CD4-positive, CD25-positive, alpha-beta regulatory T cell (primary cell): ENCODE data around the gene PRSS1. TPM values are rescaled to one million over a fixed set of nuclear protein-coding genes. Genes with fewer than 3 reads are reported as not detected.

Source experiments
- ATAC-seq, 2 donors: fragments of 150-1000 bp; cut with Tn5 transposase; one replicate each; pipeline ENCODE4 v1.10.0; 2021; ENCODE audit warnings: low read depth in 2 of 2, moderate number of reproducible peaks in 2 of 2, moderate library complexity in 1 of 2
- DNase-seq, 3 donors: peaks; one replicate each; pipeline versions ENCODE4 v3.0.0 to v3.0.0-alpha.2; 2012 to 2022; ENCODE audit warnings: mixed read lengths in 1 of 3
- H3K27ac ChIP-seq: one replicate; pipeline ENCODE4 v1.7.0; 2013; ENCODE audit warnings: mild to moderate bottlenecking, low read length; ENCODE audit not compliant: insufficient read depth, poor library complexity, severe bottlenecking
- H3K27me3 ChIP-seq: one replicate; pipeline ENCODE4 v1.7.0; 2013; ENCODE audit warnings: low read length; ENCODE audit not compliant: control insufficient read depth, insufficient read depth
- H3K36me3 ChIP-seq: one replicate; pipeline ENCODE4 v1.7.0; 2013; ENCODE audit warnings: mild to moderate bottlenecking, low read length, moderate library complexity; ENCODE audit not compliant: control insufficient read depth, insufficient read depth
- H3K4me1 ChIP-seq: 2 replicates; pipeline ENCODE4 v1.7.0; 2013; ENCODE audit warnings: mild to moderate bottlenecking, low read length; ENCODE audit not compliant: insufficient read depth, control insufficient read depth, poor library complexity, severe bottlenecking
- H3K4me3 ChIP-seq: one replicate; pipeline ENCODE4 v1.7.0; 2013; ENCODE audit warnings: low read depth, mild to moderate bottlenecking, low read length, moderate library complexity
- H3K9me3 ChIP-seq, 2 experiments: 1 replicate in 1 of 2; 2 replicates in 1 of 2; pipeline ENCODE4 v1.7.0; 2013; ENCODE audit warnings: low read length in 2 of 2, mild to moderate bottlenecking in 1 of 2, moderate library complexity in 1 of 2; ENCODE audit not compliant: control insufficient read depth in 2 of 2
- H3K27ac Mint-ChIP-seq, 3 donors: one replicate each; pipeline ENCODE4 v1.8.0; 2020 to 2022; ENCODE audit warnings: mild to moderate bottlenecking in 3 of 3, mixed read lengths in 3 of 3, moderate library complexity in 2 of 3
- H3K27me3 Mint-ChIP-seq: one replicate; pipeline ENCODE4 v1.8.0; 2022; ENCODE audit warnings: mild to moderate bottlenecking, mixed read lengths
- H3K36me3 Mint-ChIP-seq: one replicate; pipeline ENCODE4 v1.8.0; 2020; ENCODE audit warnings: mixed read lengths
- H3K4me1 Mint-ChIP-seq, 4 donors: one replicate each; pipeline ENCODE4 v1.8.0; 2020 to 2022; ENCODE audit warnings: mixed read lengths in 4 of 4, mild to moderate bottlenecking in 1 of 4
- H3K4me3 Mint-ChIP-seq, 4 donors: one replicate each; pipeline ENCODE4 v1.8.0; 2020 to 2022; ENCODE audit warnings: mild to moderate bottlenecking in 4 of 4, mixed read lengths in 4 of 4, moderate library complexity in 3 of 4
- H3K9me3 Mint-ChIP-seq, 7 donors: one replicate each; pipeline ENCODE4 v1.8.0; 2020 to 2022; ENCODE audit warnings: mixed read lengths in 7 of 7, mild to moderate bottlenecking in 3 of 7, moderate library complexity in 2 of 7
- polyA plus RNA-seq, 4 donors: library from polyadenylated mRNA; unstranded; fragments of 300-500 nt; fragmentation: Illumina TruSeq; gene quantifications; one replicate each; pipeline ENCODE4 v1.2.3, GENCODE V29; 2021
- total RNA-seq: library from RNA; stranded (reverse); gene quantifications from one replicate; pipeline ENCODE4 v1.2.3, GENCODE V29; 2022

PRSS1 gene
- total and polyA plus RNA-seq, 5 donors from 2014 or later = 0.49 TPM; not detected in 4

DNA sequence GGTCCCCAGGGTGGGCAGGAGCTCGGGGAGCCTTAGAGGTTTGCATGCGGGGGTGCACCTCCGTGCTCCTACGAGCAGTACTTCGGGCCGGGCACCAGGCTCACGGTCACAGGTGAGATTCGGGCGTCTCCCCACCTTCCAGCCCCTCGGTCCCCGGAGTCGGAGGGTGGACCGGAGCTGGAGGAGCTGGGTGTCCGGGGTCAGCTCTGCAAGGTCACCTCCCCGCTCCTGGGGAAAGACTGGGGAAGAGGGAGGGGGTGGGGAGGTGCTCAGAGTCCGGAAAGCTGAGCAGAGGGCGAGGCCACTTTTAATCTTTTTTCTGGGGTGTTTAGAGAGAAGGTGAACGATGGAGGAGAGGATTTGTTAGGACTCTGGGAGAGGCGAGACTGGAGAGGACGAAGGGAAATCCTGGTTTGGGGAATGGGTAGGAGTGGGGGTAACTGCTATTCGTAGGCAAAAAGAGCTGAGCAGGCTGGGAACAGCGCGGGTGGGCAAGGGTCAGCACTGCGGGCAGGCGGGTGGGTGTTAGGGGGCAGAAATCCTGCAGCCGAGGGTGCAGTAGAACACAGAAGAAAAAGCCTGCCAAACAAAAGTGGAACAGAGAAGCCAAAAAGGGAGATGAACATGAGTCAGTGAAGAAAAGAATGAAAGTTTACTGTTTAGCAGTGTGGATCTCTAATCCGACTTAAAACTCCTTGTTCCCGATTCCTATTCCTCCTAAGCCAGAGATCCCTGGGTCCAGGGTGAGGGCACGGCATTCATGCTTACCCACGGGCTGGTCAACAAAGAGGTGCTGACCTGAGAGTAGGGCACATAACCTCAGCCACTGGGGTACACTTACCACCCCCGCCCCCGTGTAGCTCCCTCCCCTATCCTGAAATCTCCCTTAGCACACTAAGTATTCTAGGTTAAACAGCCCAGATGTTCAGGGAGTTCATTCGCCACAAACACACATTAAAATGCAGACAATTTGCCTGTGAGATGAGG, 48.4 kb downstream of the PRSS1 start:
- Histone ChIP-seq H3K36me3 (peaks cover 45% of the 10 kb centered on the region), H3K27ac (peak overlapping the region; percentile 100), H3K27me3 (no peaks in the 10 kb centered on the region), H3K4me3 (peak overlapping the region; percentile 100), H3K9me3 (no peaks in the 10 kb centered on the region), H3K4me1 (peaks cover 72% of the 10 kb centered on the region)
- Mint-ChIP-seq H3K9me3 (peaks cover 0 to 4% (median 0%) of the 10 kb centered on the region in 7 donors), H3K4me3 (peak overlapping the region; percentile 98 to 100 (median 99)), H3K27me3 (no peaks in the 10 kb centered on the region), H3K4me1 (peaks cover 31 to 71% (median 51%) of the 10 kb centered on the region in 4 donors), H3K36me3 (peaks cover 68% of the 10 kb centered on the region), H3K27ac (peak overlapping the region; percentile 100)
- DNase-seq (peak in 2 of 3 donors; percentile 44 to 71), ATAC-seq (peak in 1 of 2 donors; percentile 4)

DNA sequence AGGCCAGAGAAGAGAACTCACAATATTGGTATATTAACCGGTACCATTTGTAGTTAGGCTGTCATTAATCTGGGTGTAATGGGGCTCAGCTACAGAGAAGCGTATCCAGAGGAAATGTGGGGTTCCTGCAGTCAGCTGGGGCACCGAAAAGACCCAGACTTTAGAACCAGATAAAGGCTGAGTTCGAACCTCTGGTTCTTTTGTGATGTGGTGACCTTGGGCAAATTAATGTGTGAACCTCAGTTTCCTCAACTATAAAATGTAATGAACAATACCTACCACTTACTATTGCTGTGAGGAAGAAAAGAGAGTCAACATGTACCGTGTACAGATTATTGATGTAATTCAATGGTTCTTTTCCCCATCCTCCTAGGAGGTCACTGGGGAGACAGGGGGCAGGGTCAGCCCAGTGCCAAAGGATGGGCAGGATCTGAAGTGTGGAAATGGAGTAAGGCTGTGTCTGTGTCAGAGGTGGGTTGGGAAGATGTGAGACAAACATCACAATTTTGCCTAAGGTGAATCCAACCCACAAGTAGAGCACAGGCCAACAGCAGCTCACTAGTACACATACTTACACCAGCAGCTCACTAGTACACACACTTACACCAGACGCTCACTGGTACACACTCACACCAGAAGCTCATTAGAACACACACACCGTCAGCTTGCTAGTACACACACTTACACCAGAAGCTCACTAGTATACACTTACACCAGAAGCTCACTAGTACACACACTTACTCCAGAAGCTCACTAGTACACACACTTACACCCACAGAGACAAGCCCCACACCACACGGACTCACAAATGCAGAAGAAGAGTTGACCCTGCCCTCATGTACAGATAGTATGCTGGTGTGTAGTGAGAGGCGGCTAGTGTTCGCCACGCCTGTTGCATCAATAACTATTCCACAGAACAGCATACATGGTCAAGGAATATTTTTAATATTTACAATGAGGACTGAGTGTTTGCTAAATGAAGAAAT, 49.5 kb downstream of the PRSS1 start:
- Histone ChIP-seq H3K27ac (peak overlapping the region; percentile 100), H3K27me3 (no peaks in the 10 kb centered on the region), H3K36me3 (peaks cover 51% of the 10 kb centered on the region), H3K9me3 (no peaks in the 10 kb centered on the region), H3K4me3 (peak overlapping the region; percentile 100), H3K4me1 (peaks cover 72% of the 10 kb centered on the region)
- Mint-ChIP-seq H3K9me3 (peaks cover 0 to 4% (median 0%) of the 10 kb centered on the region in 7 donors), H3K27me3 (no peaks in the 10 kb centered on the region), H3K27ac (peak overlapping the region; percentile 100), H3K4me3 (peak overlapping the region; percentile 98 to 100 (median 99)), H3K36me3 (peaks cover 71% of the 10 kb centered on the region), H3K4me1 (peaks cover 31 to 71% (median 53%) of the 10 kb centered on the region in 4 donors)
- ATAC-seq = peak; percentile 22 to 38
- peak in 2 of 3 donors; percentile 66 to 84 for DNase-seq

DNA sequence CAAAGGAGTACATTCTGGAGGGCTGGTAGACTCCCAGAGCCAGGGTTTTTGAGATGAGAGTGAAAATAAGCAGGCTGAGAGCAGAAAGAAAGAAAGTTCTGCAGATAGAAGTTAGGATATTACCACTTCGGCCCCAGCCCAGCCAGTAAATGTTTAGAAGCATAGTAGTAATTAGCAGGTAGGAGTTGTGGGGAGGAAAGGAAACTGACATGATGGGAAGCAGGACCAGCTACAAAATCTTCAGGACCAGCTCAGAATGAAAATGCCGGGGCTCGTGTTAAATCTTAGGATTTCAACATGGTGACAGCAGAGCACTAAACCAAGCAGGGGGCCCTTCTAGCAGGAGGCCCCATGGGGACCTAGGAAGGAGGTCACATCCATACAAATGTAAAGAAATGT, 50.2 kb downstream of the PRSS1 start:
- H3K36me3 Mint-ChIP-seq = peaks cover 72% of the 10 kb centered on the region
- H3K27me3 Mint-ChIP-seq = no peaks in the 10 kb centered on the region
- DNase-seq (peak in 2 of 3 donors; percentile 29 to 43), ATAC-seq (no peak)
- peak overlapping the region; percentile 100 for H3K27ac Mint-ChIP-seq
- Histone ChIP-seq H3K4me1 (peaks cover 72% of the 10 kb centered on the region), H3K4me3 (peak overlapping the region; percentile 100), H3K36me3 (peaks cover 56% of the 10 kb centered on the region), H3K27me3 (no peaks in the 10 kb centered on the region), H3K9me3 (no peaks in the 10 kb centered on the region), H3K27ac (peak overlapping the region; percentile 100)
- peaks cover 0 to 4% (median 0%) of the 10 kb centered on the region in 7 donors for H3K9me3 Mint-ChIP-seq
- peaks cover 28 to 71% (median 53%) of the 10 kb centered on the region in 4 donors for H3K4me1 Mint-ChIP-seq
- H3K4me3 Mint-ChIP-seq = peak overlapping the region; percentile 98 to 100 (median 99)

DNA sequence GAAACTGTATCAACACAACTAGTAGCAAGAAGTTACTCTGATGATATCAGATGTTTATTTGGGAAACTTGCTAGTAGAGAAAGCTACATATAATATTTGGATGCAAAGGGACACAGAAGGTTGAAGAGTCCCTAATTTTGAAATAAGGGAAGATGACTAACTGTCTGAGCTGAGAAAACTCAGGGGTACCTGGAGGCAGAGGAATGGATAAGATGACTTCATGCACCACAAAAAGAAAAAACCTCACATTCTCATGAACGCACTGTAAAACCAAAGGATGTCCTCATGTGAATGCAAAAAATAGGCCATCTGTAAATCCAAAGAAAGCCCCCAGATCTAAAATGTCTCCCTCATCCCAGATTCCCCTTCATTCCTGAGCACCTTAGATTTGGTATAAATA, 50.8 kb downstream of the PRSS1 start:
- DNase-seq (peak in 2 of 3 donors; percentile 46 to 56), ATAC-seq (no peak)
- Histone ChIP-seq H3K9me3 (no peaks in the 10 kb centered on the region), H3K4me3 (peak overlapping the region; percentile 100), H3K27ac (peak overlapping the region; percentile 100), H3K36me3 (peaks cover 57% of the 10 kb centered on the region), H3K27me3 (no peaks in the 10 kb centered on the region), H3K4me1 (peaks cover 72% of the 10 kb centered on the region)
- H3K9me3 Mint-ChIP-seq = peaks cover 0 to 4% (median 0%) of the 10 kb centered on the region in 7 donors
- peak overlapping the region; percentile 98 to 100 (median 99) for H3K4me3 Mint-ChIP-seq
- no peaks in the 10 kb centered on the region for H3K27me3 Mint-ChIP-seq
- H3K27ac Mint-ChIP-seq = peak overlapping the region; percentile 100
- H3K4me1 Mint-ChIP-seq = peaks cover 31 to 71% (median 53%) of the 10 kb centered on the region in 4 donors
- peaks cover 79% of the 10 kb centered on the region for H3K36me3 Mint-ChIP-seq

DNA sequence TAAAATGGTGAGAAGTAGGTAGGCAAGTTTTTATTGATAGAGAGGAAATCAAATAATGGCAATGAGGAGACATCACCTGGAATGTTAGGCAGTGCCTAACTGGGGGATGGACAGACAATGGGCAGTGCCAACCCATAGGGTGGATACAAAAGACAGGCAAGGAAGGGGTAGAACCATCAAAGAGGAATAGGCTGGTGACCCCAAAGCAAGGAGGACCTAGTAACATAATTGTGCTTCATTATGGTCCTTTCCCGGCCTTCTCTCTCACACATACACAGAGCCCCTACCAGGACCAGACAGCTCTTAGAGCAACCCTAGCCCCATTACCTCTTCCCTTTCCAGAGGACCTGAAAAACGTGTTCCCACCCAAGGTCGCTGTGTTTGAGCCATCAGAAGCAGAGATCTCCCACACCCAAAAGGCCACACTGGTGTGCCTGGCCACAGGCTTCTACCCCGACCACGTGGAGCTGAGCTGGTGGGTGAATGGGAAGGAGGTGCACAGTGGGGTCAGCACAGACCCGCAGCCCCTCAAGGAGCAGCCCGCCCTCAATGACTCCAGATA, 51.5 kb downstream of the PRSS1 start:
- peak in 2 of 3 donors; percentile 20 to 38 for DNase-seq
- peaks cover 0 to 4% (median 0%) of the 10 kb centered on the region in 7 donors for H3K9me3 Mint-ChIP-seq
- no peaks in the 10 kb centered on the region for H3K27me3 Mint-ChIP-seq
- Histone ChIP-seq H3K27me3 (no peaks in the 10 kb centered on the region), H3K4me3 (peak overlapping the region; percentile 100), H3K4me1 (peaks cover 74% of the 10 kb centered on the region), H3K27ac (peak overlapping the region; percentile 100), H3K36me3 (peaks cover 57% of the 10 kb centered on the region), H3K9me3 (no peaks in the 10 kb centered on the region)
- peaks cover 31 to 73% (median 56%) of the 10 kb centered on the region in 4 donors for H3K4me1 Mint-ChIP-seq
- peak overlapping the region; percentile 100 for H3K27ac Mint-ChIP-seq
- no peak for ATAC-seq
- peak overlapping the region; percentile 98 to 100 (median 99) for H3K4me3 Mint-ChIP-seq
- H3K36me3 Mint-ChIP-seq = peaks cover 79% of the 10 kb centered on the region

DNA sequence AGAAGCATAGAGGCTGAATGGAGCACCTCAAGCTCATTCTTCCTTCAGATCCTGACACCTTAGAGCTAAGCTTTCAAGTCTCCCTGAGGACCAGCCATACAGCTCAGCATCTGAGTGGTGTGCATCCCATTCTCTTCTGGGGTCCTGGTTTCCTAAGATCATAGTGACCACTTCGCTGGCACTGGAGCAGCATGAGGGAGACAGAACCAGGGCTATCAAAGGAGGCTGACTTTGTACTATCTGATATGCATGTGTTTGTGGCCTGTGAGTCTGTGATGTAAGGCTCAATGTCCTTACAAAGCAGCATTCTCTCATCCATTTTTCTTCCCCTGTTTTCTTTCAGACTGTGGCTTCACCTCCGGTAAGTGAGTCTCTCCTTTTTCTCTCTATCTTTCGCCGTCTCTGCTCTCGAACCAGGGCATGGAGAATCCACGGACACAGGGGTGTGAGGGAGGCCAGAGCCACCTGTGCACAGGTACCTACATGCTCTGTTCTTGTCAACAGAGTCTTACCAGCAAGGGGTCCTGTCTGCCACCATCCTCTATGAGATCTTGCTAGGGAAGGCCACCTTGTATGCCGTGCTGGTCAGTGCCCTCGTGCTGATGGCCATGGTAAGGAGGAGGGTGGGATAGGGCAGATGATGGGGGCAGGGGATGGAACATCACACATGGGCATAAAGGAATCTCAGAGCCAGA, 52.5 kb downstream of the PRSS1 start:
- Histone ChIP-seq H3K4me3 (peak overlapping the region; percentile 81), H3K27ac (peak overlapping the region; percentile 100), H3K36me3 (peaks cover 57% of the 10 kb centered on the region), H3K27me3 (no peaks in the 10 kb centered on the region), H3K4me1 (peaks cover 84% of the 10 kb centered on the region), H3K9me3 (no peaks in the 10 kb centered on the region)
- Mint-ChIP-seq H3K4me3 (peak overlapping the region; percentile 98 to 100 (median 99)), H3K27ac (peak overlapping the region; percentile 100), H3K4me1 (peaks cover 31 to 83% (median 64%) of the 10 kb centered on the region in 4 donors), H3K36me3 (peaks cover 75% of the 10 kb centered on the region), H3K27me3 (no peaks in the 10 kb centered on the region), H3K9me3 (peaks cover 0 to 4% (median 0%) of the 10 kb centered on the region in 7 donors)
- ATAC-seq = no peak
- DNase-seq = peak in 2 of 3 donors; percentile 30 to 43
